ELF-1 (cell line): ENCODE data around the gene REM2.

ENCODE experiments used
- DNase-seq: peaks from one replicate; pipeline ENCODE4 v3.0.0-alpha.2; 2016; ENCODE audit warnings: low read depth, low spot score

Gene REM2

GRCh38 chr14:22883173-22883976 is at the start of gene REM2:
Gene REM2, plus strand, starts transcription at chr14:22883222. Its CDS starts 66 bp downstream, at chr14:22883288.
- peak; percentile 38 for DNase-seq

- no peak for DNase-seq
Observed at GRCh38 chr14:22835505-22835904, 47.5 kb upstream of the REM2 start.

- DNase-seq, result peak; percentile 72
Observed at GRCh38 chr14:22836301-22837113, 46.5 kb upstream of the REM2 start, which contains the start of gene MMP14. Gene MMP14, plus strand, starts transcription at chr14:22836585. Its CDS starts 233 bp downstream, at chr14:22836818.

- peak; percentile 76 for DNase-seq
Observed at GRCh38 chr14:22837114-22837749, 45.8 kb upstream of the REM2 start.

GRCh38 chr14:22837750-22838538 is 45.1 kb upstream of the REM2 start:
- DNase-seq, result peak; percentile 37

- DNase-seq, result peak; percentile 36
Observed at GRCh38 chr14:22838631-22839041, 44.4 kb upstream of the REM2 start.

GRCh38 chr14:22839159-22839779 is 43.8 kb upstream of the REM2 start:
- DNase-seq, result peak; percentile 77

GRCh38 chr14:22841311-22841710 is 41.7 kb upstream of the REM2 start:
- no peak for DNase-seq

- no peak for DNase-seq
Observed at GRCh38 chr14:22841769-22842168, 41.3 kb upstream of the REM2 start.

GRCh38 chr14:22842211-22843122 is 40.6 kb upstream of the REM2 start:
- no peak for DNase-seq

GRCh38 chr14:22843123-22843925 is 39.7 kb upstream of the REM2 start:
- no peak for DNase-seq

- DNase-seq, result no peak
Observed at GRCh38 chr14:22844221-22845102, 38.6 kb upstream of the REM2 start.

GRCh38 chr14:22845103-22845394 is 38.0 kb upstream of the REM2 start:
- DNase-seq, result no peak

- no peak for DNase-seq
Observed at GRCh38 chr14:22845821-22846625, 37.0 kb upstream of the REM2 start.

GRCh38 chr14:22846811-22847307 is 36.2 kb upstream of the REM2 start:
- no peak for DNase-seq

- DNase-seq, result no peak
Observed at GRCh38 chr14:22847661-22848341, 35.2 kb upstream of the REM2 start.
